ENCODE data around the gene CACNA1S.

The CACNA1S gene

GRCh38 chr1:200992382-200993048, 119.7 kb downstream of the CACNA1S start:
- DNase-seq (ENCODE audit: insufficient read length, low spot score) (no peak), FAIRE-seq (no peak)

- DNase-seq (ENCODE audit: insufficient read length, low spot score), result no peak
Observed at GRCh38 chr1:200991097-200991614, 121.1 kb downstream of the CACNA1S start.

DNA sequence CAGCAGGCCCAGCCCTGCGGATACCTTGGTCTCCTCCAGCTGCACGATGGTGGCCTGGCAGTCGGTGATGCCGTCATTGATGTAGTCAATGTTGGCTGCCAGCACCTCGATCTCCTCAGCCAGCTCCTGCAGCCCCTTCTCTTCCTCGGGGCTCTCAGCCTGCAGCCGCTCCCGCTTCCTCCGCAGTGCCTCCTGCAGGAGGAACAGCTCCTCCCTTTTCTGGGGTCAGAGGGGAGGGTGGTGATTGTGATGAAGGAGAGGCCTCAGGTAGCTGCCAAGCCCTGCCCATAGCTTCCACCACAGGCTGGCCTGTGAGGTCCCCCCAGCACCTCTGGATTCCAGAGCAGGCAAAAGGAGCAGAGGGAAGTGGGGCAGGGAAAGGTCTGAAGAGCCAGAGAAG, 122.1 kb downstream of the CACNA1S start:
- FAIRE-seq, result no peak
- no peak for DNase-seq (ENCODE audit: insufficient read length, low spot score)

More at GRCh38 chr1:200991097-200991614, 121.1 kb downstream of the CACNA1S start:
- FAIRE-seq, result no peak
